Hepatocyte (in vitro differentiated cells): Measurements from ENCODE around the gene LDLRAD3. TPM values are rescaled to one million over a fixed set of nuclear protein-coding genes. Genes with fewer than 3 reads are reported as not detected.

ENCODE experiments used
- DNase-seq: peaks from one replicate; pipeline ENCODE4 v3.0.0-alpha.2; 2016; ENCODE audit warnings: low spot score
- H2AFZ ChIP-seq: fragments of 200-600 bp; sonication (generic); 2 replicates; pipeline ENCODE4 v1.6.0; 2016; ENCODE audit warnings: antibody characterized with exemption, mild to moderate bottlenecking
- H3K27ac ChIP-seq: fragments of 200-600 bp; sonication (generic); 2 replicates; pipeline ENCODE4 v1.5.1; 2016; ENCODE audit warnings: mild to moderate bottlenecking
- H3K27me3 ChIP-seq: fragments of 200-600 bp; sonication (generic); 2 replicates; pipeline ENCODE4 v1.6.1; 2016
- H3K36me3 ChIP-seq: fragments of 200-600 bp; sonication (generic); replicated peaks from 2 replicates; pipeline ENCODE4 v1.5.1; 2016; ENCODE audit warnings: low read depth; ENCODE audit not compliant: insufficient read depth
- H3K4me1 ChIP-seq: fragments of 200-600 bp; sonication (generic); 2 replicates; pipeline ENCODE4 v1.5.1; 2016; ENCODE audit warnings: mild to moderate bottlenecking, moderate library complexity; ENCODE audit not compliant: insufficient read depth
- H3K4me2 ChIP-seq: fragments of 200-600 bp; sonication (generic); 2 replicates; pipeline ENCODE4 v1.6.0; 2016
- H3K4me3 ChIP-seq: fragments of 200-600 bp; sonication (generic); 2 replicates; pipeline ENCODE4 v1.5.1; 2016; ENCODE audit warnings: mild to moderate bottlenecking
- H3K79me2 ChIP-seq: fragments of 200-600 bp; sonication (generic); 2 replicates; pipeline ENCODE4 v1.6.0; 2017; ENCODE audit warnings: mild to moderate bottlenecking
- H3K9me2 ChIP-seq: fragments of 200-600 bp; sonication (generic); replicated peaks from 2 replicates; pipeline ENCODE4 v1.6.0; 2017; ENCODE audit warnings: mild to moderate bottlenecking; ENCODE audit not compliant: insufficient read depth
- H3K9me3 ChIP-seq: fragments of 200-600 bp; sonication (generic); 2 replicates; pipeline ENCODE4 v1.5.1; 2016; ENCODE audit warnings: low read depth, mild to moderate bottlenecking
- H4K20me1 ChIP-seq: fragments of 200-600 bp; sonication (generic); 2 replicates; pipeline ENCODE4 v1.6.0; 2016; ENCODE audit warnings: mild to moderate bottlenecking; ENCODE audit not compliant: insufficient read depth, poor library complexity, severe bottlenecking
- CTCF ChIP-seq: fragments of 200-600 bp; sonication (generic); IDR thresholded peaks from 2 replicates; pipeline ENCODE4 v1.5.1; 2016; ENCODE audit warnings: antibody characterized with exemption, mild to moderate bottlenecking; ENCODE audit not compliant: poor library complexity
- EZH2 ChIP-seq: fragments of 200-600 bp; sonication (generic); IDR thresholded peaks from 2 replicates; pipeline ENCODE4 v1.6.1; 2016; ENCODE audit warnings: antibody characterized with exemption, mild to moderate bottlenecking, borderline replicate concordance
- EZH2phosphoT487 ChIP-seq: fragments of 200-600 bp; sonication (generic); IDR thresholded peaks from one replicate; pipeline ENCODE4 v1.6.1; 2018; ENCODE audit warnings: antibody characterized with exemption, mild to moderate bottlenecking, low read depth, moderate library complexity; ENCODE audit not compliant: unreplicated experiment, severe bottlenecking
- WGBS: methylation state at CpG from one replicate; pipeline ENCODE4 v1.1.6; 2016; ENCODE audit warnings: low lambda C conversion rate; ENCODE audit errors: missing lambda C conversion rate; 5-methylcytosine and 5-hydroxymethylcytosine counted together
- polyA plus RNA-seq: library from polyadenylated mRNA; unstranded; fragments of >200 nt; fragmentation: Nextera tagmentation; extraction: Ambion mirVana; gene quantifications from 2 replicates; pipeline ENCODE4 v1.2.1, GENCODE V29; 2016
- total RNA-seq: library from RNA; depleted of rRNA; stranded (reverse); fragments of >200 nt; gene quantifications from 2 replicates; pipeline ENCODE4 v1.2.3, GENCODE V29; 2014

LDLRAD3 gene
- total and polyA plus RNA-seq, 2 experiments from 2014 or later = 12.2 TPM

GRCh38 chr11:36135076-36135475, 191.2 kb downstream of the LDLRAD3 start:
- Histone ChIP-seq H4K20me1 (no peaks in the 10 kb centered on the region), H3K27me3 (no peaks in the 10 kb centered on the region), H3K4me2 (no peak overlapping the region), H2AFZ (no peak overlapping the region), H3K36me3 (no peaks in the 10 kb centered on the region), H3K9me3 (no peaks in the 10 kb centered on the region), H3K27ac (no peak overlapping the region), H3K4me1 (no peaks in the 10 kb centered on the region), H3K9me2 (no peaks in the 10 kb centered on the region), H3K4me3 (no peak overlapping the region), H3K79me2 (no peaks in the 10 kb centered on the region)
- 42% methylated on average over 2 of the region's 2 CpGs for WGBS
- TF ChIP-seq EZH2 = no peak
- no peak for TF ChIP-seq CTCF
- no peak for TF ChIP-seq EZH2phosphoT487
- no peak for DNase-seq

- 96% methylated on average over 3 of the region's 3 CpGs for WGBS
- H3K4me2 ChIP-seq = no peak overlapping the region
- no peaks in the 10 kb centered on the region for H3K9me3 ChIP-seq
- H3K36me3 ChIP-seq = no peaks in the 10 kb centered on the region
- no peak overlapping the region for H2AFZ ChIP-seq
- TF ChIP-seq EZH2 (no peak), CTCF (no peak), EZH2phosphoT487 (no peak)
- H3K4me3 ChIP-seq = no peak overlapping the region
- no peak overlapping the region for H3K27ac ChIP-seq
- no peaks in the 10 kb centered on the region for H3K79me2 ChIP-seq
- H4K20me1 ChIP-seq = no peaks in the 10 kb centered on the region
- no peaks in the 10 kb centered on the region for H3K4me1 ChIP-seq
- no peak for DNase-seq
- no peaks in the 10 kb centered on the region for H3K9me2 ChIP-seq
- no peaks in the 10 kb centered on the region for H3K27me3 ChIP-seq
These were observed 195.9 kb downstream of the LDLRAD3 start for GRCh38 chr11:36139767-36140166.

- H3K4me2 ChIP-seq = no peak overlapping the region
- H3K27ac ChIP-seq = no peak overlapping the region
- H3K4me3 ChIP-seq = no peak overlapping the region
- H3K4me1 ChIP-seq = no peaks in the 10 kb centered on the region
- 50% methylated on average over 12 of the region's 12 CpGs for whole genome bisulfite sequencing
- H3K79me2 ChIP-seq = no peaks in the 10 kb centered on the region
- no peak for DNase-seq
- no peaks in the 10 kb centered on the region for H3K9me2 ChIP-seq
- TF ChIP-seq CTCF = no peak
- TF ChIP-seq EZH2 = no peak
- no peak for TF ChIP-seq EZH2phosphoT487
- H2AFZ ChIP-seq = no peak overlapping the region
- no peaks in the 10 kb centered on the region for H3K27me3 ChIP-seq
- H3K36me3 ChIP-seq = no peaks in the 10 kb centered on the region
- no peaks in the 10 kb centered on the region for H4K20me1 ChIP-seq
- H3K9me3 ChIP-seq = no peaks in the 10 kb centered on the region
These were observed 197.5 kb downstream of the LDLRAD3 start for GRCh38 chr11:36141196-36141953.

GRCh38 chr11:36141956-36142355, 198.1 kb downstream of the LDLRAD3 start:
- H3K9me3 ChIP-seq = no peaks in the 10 kb centered on the region
- H2AFZ ChIP-seq = no peak overlapping the region
- H3K4me1 ChIP-seq = no peaks in the 10 kb centered on the region
- H4K20me1 ChIP-seq = no peaks in the 10 kb centered on the region
- 92% methylated on average over 2 of the region's 2 CpGs for WGBS
- no peaks in the 10 kb centered on the region for H3K27me3 ChIP-seq
- H3K9me2 ChIP-seq = no peaks in the 10 kb centered on the region
- no peak for TF ChIP-seq EZH2phosphoT487
- H3K79me2 ChIP-seq = no peaks in the 10 kb centered on the region
- no peak overlapping the region for H3K4me3 ChIP-seq
- no peak overlapping the region for H3K4me2 ChIP-seq
- H3K27ac ChIP-seq = no peak overlapping the region
- no peaks in the 10 kb centered on the region for H3K36me3 ChIP-seq
- DNase-seq = no peak
